GM21723 (cell line): ENCODE measurements around the gene CALN1.

Experiments
- ATAC-seq: cut with Tn5 transposase; IDR thresholded peaks from one replicate; pipeline ENCODE4 v1.9.1; 2021; ENCODE audit warnings: mild to moderate bottlenecking, moderate library complexity; ENCODE audit not compliant: unreplicated experiment

CALN1 gene

GRCh38 chr7:72326811-72327210 is 85.3 kb downstream of the CALN1 start:
- no peak for ATAC-seq

- ATAC-seq: no peak
Observed at GRCh38 chr7:72326365-72326764, 85.8 kb downstream of the CALN1 start.

GRCh38 chr7:72325561-72325960 is 86.6 kb downstream of the CALN1 start:
- ATAC-seq: no peak

GRCh38 chr7:72321637-72322036 is 90.5 kb downstream of the CALN1 start:
- ATAC-seq: no peak

- no peak for ATAC-seq
Observed at GRCh38 chr7:72321081-72321480, 91.1 kb downstream of the CALN1 start.

- no peak for ATAC-seq
Observed at GRCh38 chr7:72317341-72317740, 94.8 kb downstream of the CALN1 start.

GRCh38 chr7:72316148-72316547 is 96.0 kb downstream of the CALN1 start:
- no peak for ATAC-seq

- ATAC-seq: no peak
Observed at GRCh38 chr7:72313906-72314305, 98.2 kb downstream of the CALN1 start.

- ATAC-seq: no peak
Observed at GRCh38 chr7:72310301-72310700, 101.8 kb downstream of the CALN1 start.

- ATAC-seq: no peak
Observed at GRCh38 chr7:72309476-72309875, 102.7 kb downstream of the CALN1 start.

GRCh38 chr7:72308986-72309385 is 103.2 kb downstream of the CALN1 start:
- ATAC-seq: no peak

GRCh38 chr7:72307566-72307965 is 104.6 kb downstream of the CALN1 start:
- ATAC-seq: no peak

- ATAC-seq: no peak
Observed at GRCh38 chr7:72298912-72299311, 113.2 kb downstream of the CALN1 start.

GRCh38 chr7:72298091-72298490 is 114.0 kb downstream of the CALN1 start:
- no peak for ATAC-seq

- ATAC-seq: no peak
Observed at GRCh38 chr7:72297636-72298035, 114.5 kb downstream of the CALN1 start.

GRCh38 chr7:72292794-72293193 is 119.3 kb downstream of the CALN1 start:
- no peak for ATAC-seq

- no peak for ATAC-seq
Observed at GRCh38 chr7:72292118-72292517, 120.0 kb downstream of the CALN1 start.

GRCh38 chr7:72286519-72286918 is 125.6 kb downstream of the CALN1 start:
- ATAC-seq: no peak

GRCh38 chr7:72283309-72283708 is 128.8 kb downstream of the CALN1 start:
- ATAC-seq: no peak

- no peak for ATAC-seq
Observed at GRCh38 chr7:72281308-72281707, 130.8 kb downstream of the CALN1 start.

- no peak for ATAC-seq
Observed at GRCh38 chr7:72279203-72279602, 132.9 kb downstream of the CALN1 start.

- ATAC-seq: no peak
Observed at GRCh38 chr7:72278550-72278949, 133.6 kb downstream of the CALN1 start.

GRCh38 chr7:72275382-72276070 is 136.6 kb downstream of the CALN1 start:
- no peak for ATAC-seq
